HEK293 (cell line): ENCODE results near the gene CEBPB.
A peak's percentile ranks its signal among the peaks of the same experiment; 100 is the strongest.

Source experiments
- CTCF ChIA-PET: fragments of 350-600 bp; formaldehyde crosslinking; extraction: SDS; loops from one replicate; lab custom pipeline; 2021; ENCODE audit warnings: antibody characterized with exemption; lab: Yijun Ruan, JAX
- POLR2A ChIA-PET: fragments of 300-600 bp; formaldehyde crosslinking; extraction: SDS; loops from one replicate; lab custom pipeline; 2020; ENCODE audit warnings: antibody characterized with exemption, inconsistent platforms; lab: Yijun Ruan, JAX
- H3K27ac ChIP-seq: fragments of 200-500 bp; sonication (Bioruptor generic); 2 replicates; pipeline ENCODE4 v1.5.1; 2014; ENCODE audit warnings: low read depth, low read length, control low read depth, inconsistent platforms; ENCODE audit errors: extremely low read depth
- H3K36me3 ChIP-seq, 2 experiments: fragments of 200-500 bp in 1 of 2; sonication (Bioruptor generic) in 1 of 2; 1 replicate in 1 of 2; 2 replicates in 1 of 2; pipeline ENCODE4 v1.5.1; 2014 to 2017; ENCODE audit warnings: inconsistent platforms in 2 of 2, low read length in 2 of 2; ENCODE audit not compliant: control insufficient read depth in 2 of 2, insufficient read depth in 1 of 2
- H3K4me1 ChIP-seq: fragments of 200-500 bp; sonication (Bioruptor generic); 2 replicates; pipeline ENCODE4 v1.5.1; 2014; ENCODE audit warnings: mild to moderate bottlenecking, low read length, inconsistent platforms; ENCODE audit not compliant: control insufficient read depth, insufficient read depth
- H3K4me3 ChIP-seq: 2 replicates; pipeline ENCODE4 v1.5.1; 2011; ENCODE audit warnings: low read depth, mild to moderate bottlenecking, control low read depth, low read length, moderate library complexity
- H3K9me3 ChIP-seq: fragments of 200-500 bp; sonication (Bioruptor generic); 2 replicates; pipeline ENCODE4 v1.5.1; 2014; ENCODE audit warnings: low read depth, low read length, inconsistent platforms; ENCODE audit not compliant: control insufficient read depth, insufficient read depth
- CTCF ChIP-seq: fragments of 450-650 bp; formaldehyde crosslinking; IDR thresholded peaks from 2 replicates; pipeline ENCODE4 v1.5.1; 2016; ENCODE audit warnings: missing biosample characterization, missing genetic modification characterization
- EGR2 ChIP-seq: fragments of 450-650 bp; formaldehyde crosslinking; IDR thresholded peaks from 2 replicates; pipeline ENCODE4 v1.5.1; 2016; ENCODE audit warnings: low read depth, missing biosample characterization, missing genetic modification characterization
- GLI2 ChIP-seq: fragments of 450-650 bp; formaldehyde crosslinking; IDR thresholded peaks from 2 replicates; pipeline ENCODE4; 2017; ENCODE audit warnings: missing biosample characterization, missing genetic modification characterization, low read depth, borderline replicate concordance
- GLIS1 ChIP-seq: fragments of 450-650 bp; formaldehyde crosslinking; IDR thresholded peaks from 2 replicates; pipeline ENCODE4 v1.5.1; 2016; ENCODE audit warnings: missing biosample characterization, missing genetic modification characterization
- GLIS2 ChIP-seq: fragments of 450-650 bp; formaldehyde crosslinking; IDR thresholded peaks from 2 replicates; pipeline ENCODE4 v1.5.1; 2016; ENCODE audit warnings: missing biosample characterization, missing genetic modification characterization
- KLF1 ChIP-seq: fragments of 450-650 bp; formaldehyde crosslinking; IDR thresholded peaks from 2 replicates; pipeline ENCODE4 v1.5.1; 2016; ENCODE audit warnings: missing biosample characterization, missing genetic modification characterization
- KLF9 ChIP-seq: fragments of 450-650 bp; formaldehyde crosslinking; IDR thresholded peaks from 2 replicates; pipeline ENCODE4 v1.5.1; 2016; ENCODE audit warnings: missing biosample characterization, missing genetic modification characterization, low read depth
- OSR2 ChIP-seq: fragments of 450-650 bp; formaldehyde crosslinking; IDR thresholded peaks from 2 replicates; pipeline ENCODE4 v1.5.1; 2016; ENCODE audit warnings: missing biosample characterization, missing genetic modification characterization
- ZBTB1 ChIP-seq: fragments of 450-650 bp; formaldehyde crosslinking; IDR thresholded peaks from 2 replicates; pipeline ENCODE4 v1.5.1; 2016; ENCODE audit warnings: missing biosample characterization, missing genetic modification characterization
- ZFHX2 ChIP-seq: fragments of 450-650 bp; formaldehyde crosslinking; conservative IDR thresholded peaks from 2 replicates; pipeline ENCODE4 v1.5.1; 2016; ENCODE audit warnings: missing biosample characterization, missing genetic modification characterization
- ZFP69B ChIP-seq: fragments of 450-650 bp; formaldehyde crosslinking; IDR thresholded peaks from 2 replicates; pipeline ENCODE4 v1.5.1; 2016; ENCODE audit warnings: missing biosample characterization, missing genetic modification characterization
- ZIC2 ChIP-seq: fragments of 450-650 bp; formaldehyde crosslinking; IDR thresholded peaks from 2 replicates; pipeline ENCODE4 v1.5.1; 2016; ENCODE audit warnings: missing biosample characterization, missing genetic modification characterization
- ZNF157 ChIP-seq: fragments of 450-650 bp; formaldehyde crosslinking; IDR thresholded peaks from 2 replicates; pipeline ENCODE4 v1.5.1; 2016; ENCODE audit warnings: missing biosample characterization, missing genetic modification characterization
- ZNF221 ChIP-seq: fragments of 450-650 bp; formaldehyde crosslinking; IDR thresholded peaks from 2 replicates; pipeline ENCODE4 v1.5.1; 2017; ENCODE audit warnings: missing biosample characterization, missing genetic modification characterization, borderline replicate concordance
- ZNF223 ChIP-seq: fragments of 450-650 bp; formaldehyde crosslinking; IDR thresholded peaks from 2 replicates; pipeline ENCODE4 v1.5.1; 2016; ENCODE audit warnings: missing biosample characterization, missing genetic modification characterization
- ZNF324 ChIP-seq: fragments of 450-650 bp; formaldehyde crosslinking; IDR thresholded peaks from 2 replicates; pipeline ENCODE4 v1.5.1; 2016; ENCODE audit warnings: missing biosample characterization, missing genetic modification characterization
- ZNF610 ChIP-seq: fragments of 450-650 bp; formaldehyde crosslinking; IDR thresholded peaks from 2 replicates; pipeline ENCODE4 v1.5.1; 2016; ENCODE audit warnings: missing biosample characterization, missing genetic modification characterization, borderline replicate concordance
- ZNF629 ChIP-seq: fragments of 450-650 bp; formaldehyde crosslinking; IDR thresholded peaks from 2 replicates; pipeline ENCODE4 v1.5.1; 2017; ENCODE audit warnings: missing biosample characterization, missing genetic modification characterization
- TF ChIP-seq, protein P1 (sequence below): fragments of 450-650 bp; formaldehyde crosslinking; IDR thresholded peaks from 2 replicates; pipeline ENCODE4 v1.5.1; 2017; ENCODE audit warnings: missing biosample characterization, missing genetic modification characterization
- TF ChIP-seq, protein P2 (sequence below): fragments of 450-650 bp; formaldehyde crosslinking; IDR thresholded peaks from 2 replicates; pipeline ENCODE4 v1.5.1; 2017; ENCODE audit warnings: missing biosample characterization, missing genetic modification characterization
- TF ChIP-seq, protein P3 (sequence below): fragments of 450-650 bp; formaldehyde crosslinking; IDR thresholded peaks from 2 replicates; pipeline ENCODE4 v1.5.1; 2016; ENCODE audit warnings: missing biosample characterization, missing genetic modification characterization

Gene CEBPB

DNA sequence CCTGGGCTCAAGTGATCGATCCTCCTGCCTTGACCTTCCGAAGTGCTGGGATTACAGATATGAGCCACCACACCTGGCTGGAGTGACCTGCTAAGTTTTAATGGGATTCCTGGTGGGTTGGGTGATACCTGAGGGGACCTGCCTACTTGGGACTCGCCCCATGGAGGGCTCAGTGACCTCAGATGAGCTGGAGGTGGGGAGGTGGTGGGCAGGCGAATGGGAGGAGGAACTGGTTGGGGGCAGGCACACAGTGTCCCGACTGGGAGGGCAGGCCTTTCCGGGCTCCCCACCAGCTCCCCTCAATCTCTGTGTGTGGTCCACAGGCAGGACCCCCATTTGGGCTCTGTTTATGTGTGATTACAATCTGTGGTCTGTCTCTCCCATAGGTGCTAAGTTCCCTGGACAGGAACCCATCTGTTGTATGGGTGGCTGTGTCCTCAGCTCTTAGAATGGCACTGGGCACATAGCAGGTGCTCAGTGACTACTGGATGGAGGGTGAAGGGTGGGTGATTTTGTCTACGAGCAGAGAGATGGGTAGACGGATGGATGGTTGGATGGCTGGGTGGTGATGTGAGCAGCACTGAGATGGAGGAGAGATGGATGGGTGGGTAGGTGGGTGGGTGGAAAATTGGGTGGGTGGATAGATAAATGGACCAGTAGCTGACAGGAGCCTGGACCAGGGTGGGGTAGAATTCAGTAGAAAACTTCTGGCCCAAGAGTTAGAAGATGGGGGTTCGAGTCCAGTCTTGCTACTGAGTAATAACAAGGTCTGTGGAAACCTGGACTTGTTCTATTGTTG lies 23.8 kb downstream of the CEBPB start (continued):
- no peak for TF ChIP-seq ZNF610
- TF ChIP-seq EGR2 (tag by site-specific recombination), result peak; percentile 84
- TF ChIP-seq ZIC2 (tag by site-specific recombination), result peak; percentile 15; the same call in 1 of the 2 replicates
- TF ChIP-seq KLF9 (tag by site-specific recombination), result no peak
- TF ChIP-seq ZFHX2 (tag by site-specific recombination), result peak; percentile 69
- TF ChIP-seq, protein P1, sequence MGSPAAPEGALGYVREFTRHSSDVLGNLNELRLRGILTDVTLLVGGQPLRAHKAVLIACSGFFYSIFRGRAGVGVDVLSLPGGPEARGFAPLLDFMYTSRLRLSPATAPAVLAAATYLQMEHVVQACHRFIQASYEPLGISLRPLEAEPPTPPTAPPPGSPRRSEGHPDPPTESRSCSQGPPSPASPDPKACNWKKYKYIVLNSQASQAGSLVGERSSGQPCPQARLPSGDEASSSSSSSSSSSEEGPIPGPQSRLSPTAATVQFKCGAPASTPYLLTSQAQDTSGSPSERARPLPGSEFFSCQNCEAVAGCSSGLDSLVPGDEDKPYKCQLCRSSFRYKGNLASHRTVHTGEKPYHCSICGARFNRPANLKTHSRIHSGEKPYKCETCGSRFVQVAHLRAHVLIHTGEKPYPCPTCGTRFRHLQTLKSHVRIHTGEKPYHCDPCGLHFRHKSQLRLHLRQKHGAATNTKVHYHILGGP (tag by site-specific recombination), result no peak
- no peak for TF ChIP-seq GLIS2 (tag by site-specific recombination)
- TF ChIP-seq ZNF221 (tag by site-specific recombination), result no peak
- no peak for TF ChIP-seq OSR2 (tag by site-specific recombination)
- no peak for TF ChIP-seq ZNF223
- TF ChIP-seq ZNF157, result no peak
- TF ChIP-seq, protein P2, sequence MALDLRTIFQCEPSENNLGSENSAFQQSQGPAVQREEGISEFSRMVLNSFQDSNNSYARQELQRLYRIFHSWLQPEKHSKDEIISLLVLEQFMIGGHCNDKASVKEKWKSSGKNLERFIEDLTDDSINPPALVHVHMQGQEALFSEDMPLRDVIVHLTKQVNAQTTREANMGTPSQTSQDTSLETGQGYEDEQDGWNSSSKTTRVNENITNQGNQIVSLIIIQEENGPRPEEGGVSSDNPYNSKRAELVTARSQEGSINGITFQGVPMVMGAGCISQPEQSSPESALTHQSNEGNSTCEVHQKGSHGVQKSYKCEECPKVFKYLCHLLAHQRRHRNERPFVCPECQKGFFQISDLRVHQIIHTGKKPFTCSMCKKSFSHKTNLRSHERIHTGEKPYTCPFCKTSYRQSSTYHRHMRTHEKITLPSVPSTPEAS (tag by site-specific recombination), result no peak
- TF ChIP-seq ZNF324 (tag by site-specific recombination), result no peak

GRCh38 chr20:50215101-50215690 lies 24.6 kb downstream of the CEBPB start:
- H3K4me3 ChIP-seq, result no peak overlapping the region
- TF ChIP-seq ZNF629 (tag by site-specific recombination) (no peak), GLIS1 (tag by site-specific recombination) (peak; percentile 31; the same call in 1 of the 2 replicates), ZNF221 (tag by site-specific recombination) (no peak), ZFP69B (tag by site-specific recombination) (no peak), ZBTB1 (tag by site-specific recombination) (no peak), ZIC2 (tag by site-specific recombination) (peak; percentile 79)
- TF ChIP-seq, all 188 proteins: peak for 2
- Histone ChIP-seq H3K4me1 (no peaks in the 10 kb centered on the region), H3K36me3 (no peaks in the 10 kb centered on the region), H3K27ac (no peak overlapping the region), H3K9me3 (no peaks in the 10 kb centered on the region)
- POLR2A ChIA-PET, result no interaction called here
- CTCF ChIA-PET, result no interaction called here

DNA sequence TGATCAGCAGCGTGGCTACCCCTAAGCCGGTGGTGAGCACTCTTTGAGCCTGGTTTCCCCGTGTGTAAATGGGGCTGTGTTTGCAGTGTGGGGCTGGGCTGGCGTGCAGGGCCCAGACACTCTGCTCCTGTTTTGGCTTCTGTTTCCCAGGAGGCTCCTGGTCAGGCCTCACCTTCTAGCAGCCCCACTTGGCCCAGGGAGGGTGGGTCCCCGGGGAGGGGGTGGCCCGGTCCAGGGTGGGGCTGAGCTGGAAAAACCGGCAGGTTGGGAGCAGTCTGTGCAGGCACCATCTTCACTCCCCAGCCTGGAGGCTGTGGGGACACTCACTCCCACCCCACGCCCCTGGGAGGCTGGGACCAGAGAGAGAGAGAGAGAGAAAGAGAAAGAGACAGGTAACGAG lies 25.3 kb downstream of the CEBPB start:
- H3K36me3 ChIP-seq, result no peaks in the 10 kb centered on the region
- ChIA-PET POLR2A (no interaction called here), CTCF (no interaction called here)
- H3K9me3 ChIP-seq, result no peaks in the 10 kb centered on the region
- no peaks in the 10 kb centered on the region for H3K4me1 ChIP-seq
- no peak overlapping the region for H3K4me3 ChIP-seq
- no peak overlapping the region for H3K27ac ChIP-seq
- TF ChIP-seq GLI2 (tag by site-specific recombination) (no peak), KLF1 (tag by site-specific recombination) (peak; percentile 64), CTCF (no peak), OSR2 (tag by site-specific recombination) (0 out of 2 replicates have a peak, but pooled peaks have one; percentile 12)
- TF ChIP-seq, protein P3, sequence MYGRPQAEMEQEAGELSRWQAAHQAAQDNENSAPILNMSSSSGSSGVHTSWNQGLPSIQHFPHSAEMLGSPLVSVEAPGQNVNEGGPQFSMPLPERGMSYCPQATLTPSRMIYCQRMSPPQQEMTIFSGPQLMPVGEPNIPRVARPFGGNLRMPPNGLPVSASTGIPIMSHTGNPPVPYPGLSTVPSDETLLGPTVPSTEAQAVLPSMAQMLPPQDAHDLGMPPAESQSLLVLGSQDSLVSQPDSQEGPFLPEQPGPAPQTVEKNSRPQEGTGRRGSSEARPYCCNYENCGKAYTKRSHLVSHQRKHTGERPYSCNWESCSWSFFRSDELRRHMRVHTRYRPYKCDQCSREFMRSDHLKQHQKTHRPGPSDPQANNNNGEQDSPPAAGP, result peak; percentile 16; the same call in 1 of the 2 replicates
